B cell (primary cell): Measurements from ENCODE around the gene LAMA1.

Source experiments
- CTCF ChIP-seq: fragments of 200-600 bp; IDR thresholded peaks from one replicate; pipeline ENCODE4 v1.8.0; 2022; ENCODE audit warnings: antibody characterized with exemption, mild to moderate bottlenecking
- EZH2 ChIP-seq: IDR thresholded peaks from 2 replicates; pipeline ENCODE4 v1.6.1; 2012; ENCODE audit warnings: borderline replicate concordance, low read depth, mild to moderate bottlenecking, moderate library complexity, low read length; ENCODE audit not compliant: insufficient read depth, poor library complexity, severe bottlenecking

GRCh38 chr18:7122376-7122775, 4.8 kb upstream of the LAMA1 start:
- TF ChIP-seq CTCF = no peak
- TF ChIP-seq EZH2 = no peak
